SH-SY5Y (cell line): ENCODE results near the gene PNP.

Experiments used
- GATA2 ChIP-seq: IDR thresholded peaks from 2 replicates; pipeline ENCODE4 v1.6.1; 2011; ENCODE audit warnings: mild to moderate bottlenecking, low read depth, low read length
- GATA3 ChIP-seq: IDR thresholded peaks from 2 replicates; pipeline ENCODE4 v1.6.1; 2011; ENCODE audit warnings: low read depth, mild to moderate bottlenecking, low read length, moderate library complexity

Gene PNP

GRCh38 chr14:20440465-20440864 lies 28.7 kb upstream of the PNP start:
- no peak for TF ChIP-seq GATA2
- TF ChIP-seq GATA3 = no peak

GRCh38 chr14:20440882-20441281 lies 28.3 kb upstream of the PNP start:
- TF ChIP-seq GATA3 (no peak), GATA2 (no peak)

- TF ChIP-seq GATA2 (no peak), GATA3 (no peak)
Measured at GRCh38 chr14:20441461-20441860, 27.7 kb upstream of the PNP start.

- TF ChIP-seq GATA2 (no peak), GATA3 (no peak)
Measured at GRCh38 chr14:20446889-20447288, 22.3 kb upstream of the PNP start.

GRCh38 chr14:20454516-20455354 lies 14.5 kb upstream of the PNP start, which contains the start of the genes APEX1 and OSGEP:
APEX1 (plus strand) TSS chr14:20455226; CDS start chr14:20455646, 420 bp downstream.
OSGEP (minus strand) TSS chr14:20454812; CDS start chr14:20454683, 129 bp downstream.
- no peak for TF ChIP-seq GATA3
- TF ChIP-seq GATA2 = no peak

GRCh38 chr14:20455355-20456300 lies 13.6 kb upstream of the PNP start:
- TF ChIP-seq GATA2 (peak; percentile 82), GATA3 (no peak)

GRCh38 chr14:20456971-20457370 lies 12.2 kb upstream of the PNP start:
- TF ChIP-seq GATA2 (no peak), GATA3 (no peak)

GRCh38 chr14:20458031-20458789 lies 11.0 kb upstream of the PNP start:
- TF ChIP-seq GATA2 (no peak), GATA3 (no peak)

GRCh38 chr14:20460458-20461224 lies 8.6 kb upstream of the PNP start:
- TF ChIP-seq GATA3 = no peak
- TF ChIP-seq GATA2 = no peak

GRCh38 chr14:20461225-20462141 lies 7.7 kb upstream of the PNP start, which contains the start of gene PIP4P1:
PIP4P1 (minus strand) TSS chr14:20461434; CDS start chr14:20461325, 109 bp downstream.
- TF ChIP-seq GATA3 (no peak), GATA2 (no peak)

- TF ChIP-seq GATA3 (no peak), GATA2 (no peak)
Measured at GRCh38 chr14:20468764-20469241, 403 bp upstream of the PNP start.

GRCh38 chr14:20469890-20470602 lies 840 bp downstream of the PNP start:
- TF ChIP-seq GATA2 = no peak
- TF ChIP-seq GATA3 = no peak
